Measurements from ENCODE around the gene ADAM12. TPM values are rescaled to one million over a fixed set of nuclear protein-coding genes. Genes with fewer than 3 reads are reported as not detected.

ADAM12 gene
- total RNA-seq, 2 donors from 2014 or later: 6.7 to 7.9 TPM

GRCh38 chr10:126115886-126116285 lies 272.4 kb downstream of the ADAM12 start:
- DNase-seq: no peak
- ATAC-seq: no peak
- intact Hi-C loops (cut with DNase I): no loop called here

GRCh38 chr10:126114884-126115555 lies 273.3 kb downstream of the ADAM12 start:
- ATAC-seq: no peak
- intact Hi-C loops (cut with DNase I): no loop called here
- no peak for DNase-seq

DNA sequence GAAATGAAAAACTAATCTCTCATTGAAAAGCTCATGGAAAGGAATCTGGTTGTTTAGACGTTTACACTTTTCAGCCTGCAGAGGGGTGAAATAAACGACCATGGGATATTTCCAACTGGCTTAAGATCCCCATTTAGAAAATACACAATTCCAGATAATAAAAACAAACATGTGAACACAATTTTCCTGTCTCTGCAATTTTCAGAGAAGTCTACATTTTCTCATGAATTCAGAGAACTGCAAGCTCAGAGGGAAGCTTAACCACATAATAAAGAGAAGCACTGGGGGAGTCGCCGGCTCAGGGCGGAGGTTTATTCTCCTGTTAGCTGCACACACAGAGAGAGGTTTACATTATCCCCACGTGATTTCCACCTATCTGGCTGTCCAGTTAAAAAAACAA lies 276.8 kb downstream of the ADAM12 start:
- intact Hi-C loops (cut with DNase I): no loop called here
- no peak for ATAC-seq
- DNase-seq: no peak

DNA sequence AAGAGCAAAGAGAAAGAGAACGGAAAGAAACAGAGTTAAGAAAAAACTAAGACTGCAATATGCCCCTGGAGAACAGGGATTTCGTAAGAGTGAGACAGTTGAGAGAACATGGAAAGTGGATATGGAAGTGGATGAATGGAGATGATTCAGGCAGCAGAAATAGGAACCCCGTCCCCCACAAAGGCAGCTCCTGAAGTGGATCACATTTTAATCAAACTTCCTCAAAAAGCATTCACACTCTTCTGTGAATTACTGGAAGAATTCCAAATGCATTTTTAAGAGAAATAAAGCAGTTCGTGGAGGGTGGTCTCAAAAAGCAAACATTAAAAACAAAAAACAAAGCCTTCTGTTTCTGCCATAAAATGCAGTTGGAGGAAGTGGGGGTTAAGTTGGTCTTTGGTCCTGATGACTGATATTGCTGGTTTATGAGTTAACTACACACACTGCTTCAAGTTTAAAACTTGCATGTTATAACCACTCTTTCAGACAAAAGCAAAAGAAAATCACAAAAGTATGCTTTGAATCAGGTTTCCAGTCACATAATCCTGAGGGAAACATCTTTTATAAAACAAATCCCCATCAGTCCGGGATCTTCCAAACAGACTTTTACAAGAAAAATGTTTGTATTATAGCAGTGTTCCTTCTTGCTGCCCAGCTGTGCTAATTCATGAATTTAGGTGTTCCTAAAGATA lies 277.6 kb downstream of the ADAM12 start:
- ATAC-seq (peak; percentile 53 to 74), DNase-seq (no peak)
- intact Hi-C loops (cut with DNase I): no loop called here

DNA sequence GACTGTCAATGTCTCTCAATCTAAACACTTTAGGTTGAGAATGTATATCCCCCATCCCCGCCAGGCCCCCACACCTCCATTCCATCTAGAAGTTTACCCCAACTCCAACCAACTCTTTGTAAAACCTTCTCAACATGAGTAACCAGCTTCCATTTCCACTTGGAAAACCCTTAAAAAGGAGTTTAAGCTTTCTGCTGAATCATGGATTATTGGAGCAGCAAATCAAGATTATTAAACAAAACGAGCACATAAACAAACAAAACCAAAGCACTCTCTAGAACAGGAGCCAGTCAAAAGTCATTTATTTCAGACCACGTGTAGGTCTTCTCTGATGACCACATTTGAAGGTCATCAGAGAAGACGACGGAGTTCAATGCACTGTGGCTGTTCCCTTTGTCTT lies 278.4 kb downstream of the ADAM12 start:
- ATAC-seq (no peak), DNase-seq (no peak)
- intact Hi-C loops (cut with DNase I): no loop called here

- intact Hi-C loops (cut with DNase I): no loop called here
- ATAC-seq (no peak), DNase-seq (no peak)
These were observed 279.6 kb downstream of the ADAM12 start for GRCh38 chr10:126108693-126109092.

DNA sequence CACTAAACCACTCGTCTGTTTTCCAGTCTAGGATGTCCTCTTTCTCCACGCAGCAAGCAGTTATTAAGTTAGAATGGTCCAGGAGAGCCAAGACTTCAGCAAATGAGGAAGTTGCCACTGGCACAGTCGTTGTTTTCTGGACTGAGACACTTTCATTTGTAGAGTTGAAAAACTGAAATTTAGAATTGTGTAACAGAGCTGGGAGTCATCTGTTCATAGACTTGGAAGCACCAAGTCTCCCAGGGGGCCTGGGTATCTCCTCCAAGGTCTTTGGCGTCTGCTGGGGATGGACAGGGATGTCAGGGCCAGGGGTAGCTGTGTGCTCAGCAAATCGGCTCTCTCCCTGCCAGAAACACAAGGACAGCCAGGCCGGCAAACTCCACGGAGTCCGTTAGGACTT lies 283.5 kb downstream of the ADAM12 start:
- DNase-seq: peak; percentile 42
- intact Hi-C loops (cut with DNase I): no loop called here

DNA sequence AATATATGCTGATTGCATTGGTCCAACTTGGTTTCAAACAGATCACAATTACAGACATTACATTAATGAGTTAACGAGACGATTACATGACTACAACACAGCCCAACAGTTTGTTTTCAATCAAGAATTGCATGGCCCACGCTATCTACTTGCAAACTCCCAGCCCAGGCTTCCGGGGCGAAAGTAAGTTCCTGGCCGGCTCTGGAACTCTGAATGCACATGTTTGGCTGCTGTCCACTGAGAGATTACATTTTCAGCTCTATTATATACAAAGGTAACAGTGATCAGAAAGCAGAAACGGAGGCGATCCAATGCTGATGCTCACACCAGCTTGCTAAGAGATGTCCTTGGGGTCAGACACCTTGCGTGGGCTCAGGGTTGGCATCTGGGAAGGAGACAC lies 285.6 kb downstream of the ADAM12 start:
- DNase-seq (no peak), ATAC-seq (no peak)
- intact Hi-C loops (cut with DNase I): no loop called here

More for the DNA sequence above, 283.5 kb downstream of the ADAM12 start:
- peak; percentile 56 to 82 for ATAC-seq

- DNase-seq (no peak), ATAC-seq (no peak)
- intact Hi-C loops (cut with DNase I): no loop called here
These were observed 286.5 kb downstream of the ADAM12 start for GRCh38 chr10:126101736-126102135.

- intact Hi-C loops (cut with DNase I): no loop called here
- ATAC-seq: no peak
- no peak for DNase-seq
These were observed 287.0 kb downstream of the ADAM12 start for GRCh38 chr10:126101325-126101724.

DNA sequence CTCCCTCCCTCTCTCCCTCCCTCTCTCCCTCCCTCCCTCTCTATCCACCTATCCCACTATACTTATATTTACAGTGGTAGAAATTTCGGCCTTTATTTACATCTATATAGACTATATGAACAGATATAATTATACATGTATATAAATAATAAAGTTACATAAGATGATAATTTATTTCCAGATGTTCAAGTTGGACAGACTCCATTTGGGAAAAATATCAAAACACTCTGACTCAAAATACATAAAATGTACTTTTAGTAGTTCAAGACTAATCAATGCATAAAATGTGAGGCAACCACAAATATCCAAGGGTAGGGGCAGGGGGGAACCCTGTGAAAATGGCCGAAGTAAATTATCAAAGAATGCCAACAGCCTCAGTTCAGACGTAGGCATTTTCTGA lies 288.9 kb downstream of the ADAM12 start:
- DNase-seq (no peak), ATAC-seq (no peak)
- intact Hi-C loops (cut with DNase I): loop anchor here in 1 of 2 donors (5.0 kb wide), 1 partner anchor 112 kb away; no protein-coding TSS in a partner anchor

DNA sequence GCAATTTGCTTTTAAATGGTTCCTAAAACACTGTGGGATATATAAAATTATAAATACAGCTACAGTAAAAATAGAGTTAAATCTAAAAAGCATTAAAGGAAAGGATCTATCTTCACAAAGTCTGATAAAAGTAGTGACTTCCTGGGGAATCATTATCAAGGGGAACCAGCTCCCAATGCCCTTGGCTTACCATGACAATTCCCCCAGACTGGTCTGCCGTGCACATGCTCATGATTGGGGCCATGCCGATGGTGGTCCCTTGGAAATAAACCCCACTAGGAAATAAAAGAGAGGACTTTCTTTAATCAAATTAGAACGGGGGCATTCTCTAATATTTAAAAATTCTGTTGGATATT lies 290.1 kb downstream of the ADAM12 start:
- no peak for DNase-seq
- ATAC-seq: no peak
- intact Hi-C loops (cut with DNase I): loop anchor here in 1 of 2 donors (5.0 kb wide), 1 partner anchor 111 kb away; no protein-coding TSS in a partner anchor

- intact Hi-C loops (cut with DNase I): loop anchor here in 1 of 2 donors (5.0 kb wide), 1 partner anchor 110 kb away; no protein-coding TSS in a partner anchor
- DNase-seq (no peak), ATAC-seq (no peak)
These were observed 290.6 kb downstream of the ADAM12 start for GRCh38 chr10:126097558-126098225.

DNA sequence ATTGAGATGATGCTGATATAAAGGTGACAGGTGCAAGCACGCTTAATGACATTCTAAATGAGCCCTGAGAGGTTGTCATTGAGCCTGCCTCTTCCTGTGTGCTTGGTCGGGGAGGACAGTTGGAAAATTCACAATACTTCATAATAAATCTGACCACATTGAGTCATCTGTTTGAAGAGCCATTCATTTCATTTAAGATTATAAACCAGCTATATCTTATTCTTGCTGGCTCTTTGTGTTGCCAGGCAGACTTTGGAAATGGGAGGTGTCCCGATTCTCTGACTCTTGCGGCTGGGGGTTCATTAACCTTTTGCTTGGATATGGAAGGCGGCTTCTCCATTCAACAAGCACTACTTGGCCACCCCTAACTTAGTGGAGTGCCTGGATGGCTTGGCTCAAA lies 293.7 kb downstream of the ADAM12 start:
- no peak for DNase-seq
- intact Hi-C loops (cut with DNase I): no loop called here
- no peak for ATAC-seq

DNA sequence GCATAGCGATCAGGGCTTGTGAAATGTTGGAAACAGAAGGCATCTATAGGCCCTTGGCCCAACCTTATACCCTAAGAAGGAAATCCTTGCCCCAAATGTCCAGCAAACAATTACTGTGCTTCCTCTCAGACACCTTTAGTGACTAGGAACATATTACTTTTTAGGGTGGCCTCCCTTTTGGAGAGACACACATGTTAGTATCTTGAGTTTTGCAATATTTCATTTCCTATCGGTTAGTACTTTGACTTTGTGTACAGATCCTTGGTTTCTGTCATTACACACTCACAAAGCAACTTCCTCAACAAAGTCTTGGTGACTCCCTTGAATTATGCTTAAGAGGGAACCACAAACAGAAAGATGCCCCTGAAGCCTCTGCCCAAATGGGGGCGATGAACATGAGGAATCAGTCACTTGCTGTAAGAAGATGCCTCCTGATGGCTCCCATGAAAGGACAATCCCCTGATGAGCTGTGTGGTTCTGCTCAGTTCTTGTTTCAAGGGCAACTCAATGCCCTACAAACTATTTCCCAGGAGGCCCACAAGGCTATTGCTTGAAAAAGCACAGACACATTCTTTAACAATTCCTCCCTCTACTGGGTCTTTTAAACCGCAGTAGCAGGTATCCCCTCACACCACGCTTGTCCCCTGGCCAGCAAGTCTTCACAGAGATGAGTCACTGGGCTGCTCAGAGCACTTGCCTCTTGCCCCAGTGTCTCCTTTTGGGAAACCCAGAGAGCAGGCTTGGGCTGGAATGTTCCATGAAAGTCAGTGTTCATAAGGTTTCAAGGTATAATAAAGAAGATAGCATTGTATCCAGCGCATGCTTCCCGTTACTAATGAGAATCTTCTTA lies 295.7 kb downstream of the ADAM12 start:
- intact Hi-C loops (cut with DNase I): no loop called here
- no peak for ATAC-seq

DNA sequence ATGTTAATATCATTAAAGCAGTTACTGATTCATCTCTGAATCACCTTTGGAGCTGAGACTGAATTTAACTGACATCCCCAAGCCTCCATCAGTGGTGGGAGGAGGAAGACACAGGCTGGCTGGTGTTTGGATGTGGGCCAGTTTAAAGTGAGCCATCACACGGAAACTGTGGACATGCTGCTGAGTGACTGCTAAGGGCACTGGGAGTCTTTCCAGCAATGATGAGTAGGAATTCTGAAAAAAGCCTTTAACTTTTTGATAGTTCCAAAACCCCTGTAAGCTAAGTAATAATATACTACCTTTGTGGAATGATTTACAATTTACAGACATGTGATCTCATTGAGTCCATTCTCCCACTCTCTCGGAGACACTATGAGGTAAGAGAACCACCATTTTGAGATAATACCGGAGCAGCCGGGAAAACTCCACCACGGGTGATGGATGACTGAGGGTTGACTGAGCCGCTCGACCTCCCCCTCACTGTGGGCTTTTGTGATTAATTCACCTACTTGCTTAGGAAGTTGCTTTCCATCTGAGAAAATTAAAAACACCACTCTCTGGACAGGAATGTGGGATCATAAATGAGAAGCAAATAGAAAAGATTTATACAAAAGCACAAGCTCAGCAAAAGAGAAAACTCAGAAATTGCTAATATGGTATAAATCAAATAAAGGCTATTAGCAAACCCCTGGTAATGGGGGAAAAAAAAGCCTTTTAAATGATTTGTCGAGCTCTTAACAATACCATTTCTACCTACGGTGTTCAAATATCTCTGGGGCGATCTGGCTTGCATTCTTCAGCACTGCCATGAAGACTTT lies 297.2 kb downstream of the ADAM12 start:
- DNase-seq (no peak), ATAC-seq (peak; percentile 38 to 89)
- intact Hi-C loops (cut with DNase I): no loop called here

More for the DNA sequence above, 295.7 kb downstream of the ADAM12 start:
- no peak for DNase-seq

- intact Hi-C loops (cut with DNase I): no loop called here
- ATAC-seq: no peak
- DNase-seq: no peak
These were observed 297.8 kb downstream of the ADAM12 start for GRCh38 chr10:126090443-126090842.

- intact Hi-C loops (cut with DNase I): no loop called here
- no peak for ATAC-seq
- no peak for DNase-seq
These were observed 300.3 kb downstream of the ADAM12 start for GRCh38 chr10:126087796-126088505.
